Measurements from ENCODE around the gene SHROOM2.

The SHROOM2 gene

DNA sequence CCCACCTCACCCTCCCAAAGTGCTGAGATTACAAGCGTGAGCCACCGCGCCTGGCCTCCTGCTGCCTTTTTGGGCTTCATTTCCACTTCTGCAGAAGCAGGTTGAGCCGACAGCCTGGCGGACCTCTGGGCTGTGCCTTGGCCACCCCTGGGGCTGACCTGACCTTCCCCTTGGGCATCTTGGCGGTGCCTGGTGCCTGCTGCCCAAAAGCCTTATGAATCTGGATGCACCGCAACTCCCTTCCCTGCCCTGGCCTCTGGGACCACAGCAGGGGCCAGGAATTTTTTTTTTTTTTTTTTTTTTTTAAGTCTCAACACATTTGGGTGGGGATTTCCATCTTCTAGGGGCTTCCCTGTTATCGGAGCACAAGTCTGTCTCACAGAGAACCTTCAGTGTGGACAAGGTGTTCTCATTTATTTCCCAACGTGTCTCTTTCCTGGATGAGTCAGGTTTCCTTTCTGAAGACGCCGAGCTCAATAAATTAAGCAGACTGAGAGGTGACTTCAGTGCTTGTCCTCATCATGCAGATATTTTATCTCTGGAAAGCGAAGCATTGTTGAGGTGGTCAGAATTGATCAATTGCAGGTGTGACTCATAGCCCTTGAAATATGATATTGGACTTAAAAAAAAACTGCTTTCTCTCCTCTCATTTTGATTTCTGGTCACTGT lies 79.7 kb downstream of the SHROOM2 start:
- no peaks in the 10 kb centered on the region for H3K4me1 ChIP-seq (ENCODE audit: low read length)
- H3F3A ChIP-seq (ENCODE audit: insufficient read depth, low read length): no peaks in the 10 kb centered on the region
- no peaks in the 10 kb centered on the region for H4K20me1 ChIP-seq (ENCODE audit: insufficient read depth, low read length)
- H3K36me3 ChIP-seq (replicated peaks; ENCODE audit: insufficient read depth, low read length): no peaks in the 10 kb centered on the region
- no peak overlapping the region for H3K27ac ChIP-seq (ENCODE audit: low read length)
- H3K9me2 ChIP-seq (replicated peaks; ENCODE audit: insufficient read depth, low read length): no peaks in the 10 kb centered on the region
- H3K4me2 ChIP-seq (ENCODE audit: low read depth, low read length): no peak overlapping the region
- no peak overlapping the region for H2AFZ ChIP-seq (ENCODE audit: low read length)
- H3K79me2 ChIP-seq (ENCODE audit: low read length): no peaks in the 10 kb centered on the region
- no peaks in the 10 kb centered on the region for H3K27me3 ChIP-seq (replicated peaks; ENCODE audit: insufficient read depth, low read length)
- no peak overlapping the region for H3K4me3 ChIP-seq (ENCODE audit: low read length)
- no peak overlapping the region for H3K9ac ChIP-seq (ENCODE audit: low read length)
- DNase-seq: no peak
- H3K9me3 ChIP-seq (replicated peaks; ENCODE audit: insufficient read depth, low read length): no peaks in the 10 kb centered on the region
- TF ChIP-seq, protein P1, sequence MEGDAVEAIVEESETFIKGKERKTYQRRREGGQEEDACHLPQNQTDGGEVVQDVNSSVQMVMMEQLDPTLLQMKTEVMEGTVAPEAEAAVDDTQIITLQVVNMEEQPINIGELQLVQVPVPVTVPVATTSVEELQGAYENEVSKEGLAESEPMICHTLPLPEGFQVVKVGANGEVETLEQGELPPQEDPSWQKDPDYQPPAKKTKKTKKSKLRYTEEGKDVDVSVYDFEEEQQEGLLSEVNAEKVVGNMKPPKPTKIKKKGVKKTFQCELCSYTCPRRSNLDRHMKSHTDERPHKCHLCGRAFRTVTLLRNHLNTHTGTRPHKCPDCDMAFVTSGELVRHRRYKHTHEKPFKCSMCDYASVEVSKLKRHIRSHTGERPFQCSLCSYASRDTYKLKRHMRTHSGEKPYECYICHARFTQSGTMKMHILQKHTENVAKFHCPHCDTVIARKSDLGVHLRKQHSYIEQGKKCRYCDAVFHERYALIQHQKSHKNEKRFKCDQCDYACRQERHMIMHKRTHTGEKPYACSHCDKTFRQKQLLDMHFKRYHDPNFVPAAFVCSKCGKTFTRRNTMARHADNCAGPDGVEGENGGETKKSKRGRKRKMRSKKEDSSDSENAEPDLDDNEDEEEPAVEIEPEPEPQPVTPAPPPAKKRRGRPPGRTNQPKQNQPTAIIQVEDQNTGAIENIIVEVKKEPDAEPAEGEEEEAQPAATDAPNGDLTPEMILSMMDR (IDR thresholded peaks at IDR 0.05; ENCODE audit: low read length): no peak
- no peak for TF ChIP-seq EZH2phosphoT487 (IDR thresholded peaks at IDR 0.05; ENCODE audit: low read length)
- TF ChIP-seq EZH2 (optimal IDR thresholded peaks at IDR 0.05; ENCODE audit: low read depth, low read length): no peak

DNA sequence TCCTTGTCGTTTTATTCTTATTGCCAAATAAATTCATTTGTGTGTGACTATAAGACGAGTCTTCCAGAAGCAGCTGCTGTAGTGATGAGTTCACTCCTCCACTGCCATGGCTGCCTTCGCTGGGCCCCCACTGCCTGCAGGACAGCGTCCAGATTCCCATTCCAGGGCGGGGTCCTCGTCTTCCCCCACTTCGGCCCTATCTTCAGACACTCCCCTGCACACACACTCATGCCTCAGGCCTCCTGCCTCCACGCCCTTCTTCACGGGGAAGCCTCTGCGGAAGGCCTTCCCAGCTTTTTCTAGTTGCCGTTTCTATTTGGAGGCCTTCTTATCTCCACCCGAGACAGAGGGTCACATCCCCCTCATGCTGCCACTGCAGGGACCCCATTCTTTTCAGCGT lies 80.4 kb downstream of the SHROOM2 start:
- no peaks in the 10 kb centered on the region for H3K36me3 ChIP-seq (replicated peaks; ENCODE audit: insufficient read depth, low read length)
- TF ChIP-seq, protein P1 (IDR thresholded peaks at IDR 0.05; ENCODE audit: low read length): no peak
- TF ChIP-seq EZH2phosphoT487 (IDR thresholded peaks at IDR 0.05; ENCODE audit: low read length) (no peak), EZH2 (optimal IDR thresholded peaks at IDR 0.05; ENCODE audit: low read depth, low read length) (no peak)
- no peaks in the 10 kb centered on the region for H3F3A ChIP-seq (ENCODE audit: insufficient read depth, low read length)
- H3K4me2 ChIP-seq (ENCODE audit: low read depth, low read length): no peak overlapping the region
- H3K4me1 ChIP-seq (ENCODE audit: low read length): no peaks in the 10 kb centered on the region
- H2AFZ ChIP-seq (ENCODE audit: low read length): no peak overlapping the region
- H3K79me2 ChIP-seq (ENCODE audit: low read length): no peaks in the 10 kb centered on the region
- H3K4me3 ChIP-seq (ENCODE audit: low read length): no peak overlapping the region
- no peaks in the 10 kb centered on the region for H4K20me1 ChIP-seq (ENCODE audit: insufficient read depth, low read length)
- H3K9me2 ChIP-seq (replicated peaks; ENCODE audit: insufficient read depth, low read length): no peaks in the 10 kb centered on the region
- H3K27ac ChIP-seq (ENCODE audit: low read length): no peak overlapping the region
- no peak overlapping the region for H3K9ac ChIP-seq (ENCODE audit: low read length)
- DNase-seq: no peak
- H3K27me3 ChIP-seq (replicated peaks; ENCODE audit: insufficient read depth, low read length): no peaks in the 10 kb centered on the region
- H3K9me3 ChIP-seq (replicated peaks; ENCODE audit: insufficient read depth, low read length): no peaks in the 10 kb centered on the region

DNA sequence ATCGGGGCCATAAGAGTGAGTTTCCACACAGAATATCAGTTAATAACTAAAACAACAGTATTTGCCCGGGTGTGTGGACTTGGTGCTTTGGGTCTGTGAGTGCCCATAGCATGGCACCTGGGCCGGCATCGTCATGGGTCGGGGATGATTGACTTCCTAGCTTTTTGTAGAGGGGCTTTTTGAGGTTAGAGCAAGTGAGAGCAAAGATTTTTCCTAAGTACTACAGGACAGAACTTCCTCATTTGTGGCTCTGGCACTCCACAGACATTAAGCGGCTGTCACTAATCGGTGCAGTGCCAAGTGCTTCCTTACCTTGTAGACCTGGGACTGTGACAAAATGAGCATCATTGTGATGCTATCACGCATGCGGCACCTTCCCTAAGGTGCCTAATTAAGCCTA lies 81.0 kb downstream of the SHROOM2 start:
- H3K27me3 ChIP-seq (replicated peaks; ENCODE audit: insufficient read depth, low read length): no peaks in the 10 kb centered on the region
- DNase-seq: no peak
- no peaks in the 10 kb centered on the region for H3K4me1 ChIP-seq (ENCODE audit: low read length)
- TF ChIP-seq EZH2 (optimal IDR thresholded peaks at IDR 0.05; ENCODE audit: low read depth, low read length): no peak
- no peak for TF ChIP-seq EZH2phosphoT487 (IDR thresholded peaks at IDR 0.05; ENCODE audit: low read length)
- TF ChIP-seq, protein P1 (IDR thresholded peaks at IDR 0.05; ENCODE audit: low read length): no peak
- H3K4me3 ChIP-seq (ENCODE audit: low read length): no peak overlapping the region
- H3F3A ChIP-seq (ENCODE audit: insufficient read depth, low read length): no peaks in the 10 kb centered on the region
- H3K79me2 ChIP-seq (ENCODE audit: low read length): no peaks in the 10 kb centered on the region
- H3K36me3 ChIP-seq (replicated peaks; ENCODE audit: insufficient read depth, low read length): no peaks in the 10 kb centered on the region
- H3K9me3 ChIP-seq (replicated peaks; ENCODE audit: insufficient read depth, low read length): no peaks in the 10 kb centered on the region
- H3K27ac ChIP-seq (ENCODE audit: low read length): no peak overlapping the region
- H2AFZ ChIP-seq (ENCODE audit: low read length): no peak overlapping the region
- no peak overlapping the region for H3K4me2 ChIP-seq (ENCODE audit: low read depth, low read length)
- no peaks in the 10 kb centered on the region for H4K20me1 ChIP-seq (ENCODE audit: insufficient read depth, low read length)
- no peak overlapping the region for H3K9ac ChIP-seq (ENCODE audit: low read length)
- H3K9me2 ChIP-seq (replicated peaks; ENCODE audit: insufficient read depth, low read length): no peaks in the 10 kb centered on the region
